ENCODE data around the gene MAP3K20. TPM values are rescaled to one million over a fixed set of nuclear protein-coding genes. Genes with fewer than 3 reads are reported as not detected.
A peak's percentile ranks its signal among the peaks of the same experiment; 100 is the strongest.

Gene MAP3K20
- total RNA-seq, 2 donors from 2014 or later = 45.9 to 79.6 TPM

DNA sequence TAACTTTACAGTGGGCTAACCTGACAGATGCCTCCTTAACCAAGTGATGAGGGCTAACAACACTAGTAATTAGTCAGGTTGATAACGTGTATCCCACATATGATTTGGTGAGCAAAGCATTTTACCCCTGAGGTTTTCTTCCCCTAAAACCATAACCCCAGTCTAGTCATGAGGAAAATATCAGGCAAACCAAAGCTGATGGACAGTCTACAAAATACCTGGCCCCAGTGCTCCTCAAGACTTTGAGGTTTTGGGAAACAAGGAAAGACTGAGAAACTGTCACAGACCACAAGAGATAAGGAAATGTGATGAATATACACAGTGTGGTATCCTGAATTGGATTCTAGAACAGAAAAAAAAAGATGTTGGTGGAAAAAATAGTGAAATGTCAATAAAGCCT, 28.5 kb downstream of the MAP3K20 start:
- ATAC-seq (ENCODE audit: insufficient number of reproducible peaks, low FRiP score, low read depth) (no peak), DNase-seq (ENCODE audit: low spot score) (no peak)
- H3K9me3 ChIP-seq = no peaks in the 10 kb centered on the region
- H3K36me3 ChIP-seq = no peaks in the 10 kb centered on the region
- peaks cover 0 to 17% of the 10 kb centered on the region in 2 donors for H3K4me1 ChIP-seq (ENCODE audit: control insufficient read depth in 1 of 2, low read depth in 2 of 2)
- no peak overlapping the region for H3K27ac ChIP-seq
- no peak overlapping the region for H3K4me3 ChIP-seq
- no peaks in the 10 kb centered on the region for H3K27me3 ChIP-seq (replicated peaks; ENCODE audit: insufficient read depth)
- TF ChIP-seq, protein P1, sequence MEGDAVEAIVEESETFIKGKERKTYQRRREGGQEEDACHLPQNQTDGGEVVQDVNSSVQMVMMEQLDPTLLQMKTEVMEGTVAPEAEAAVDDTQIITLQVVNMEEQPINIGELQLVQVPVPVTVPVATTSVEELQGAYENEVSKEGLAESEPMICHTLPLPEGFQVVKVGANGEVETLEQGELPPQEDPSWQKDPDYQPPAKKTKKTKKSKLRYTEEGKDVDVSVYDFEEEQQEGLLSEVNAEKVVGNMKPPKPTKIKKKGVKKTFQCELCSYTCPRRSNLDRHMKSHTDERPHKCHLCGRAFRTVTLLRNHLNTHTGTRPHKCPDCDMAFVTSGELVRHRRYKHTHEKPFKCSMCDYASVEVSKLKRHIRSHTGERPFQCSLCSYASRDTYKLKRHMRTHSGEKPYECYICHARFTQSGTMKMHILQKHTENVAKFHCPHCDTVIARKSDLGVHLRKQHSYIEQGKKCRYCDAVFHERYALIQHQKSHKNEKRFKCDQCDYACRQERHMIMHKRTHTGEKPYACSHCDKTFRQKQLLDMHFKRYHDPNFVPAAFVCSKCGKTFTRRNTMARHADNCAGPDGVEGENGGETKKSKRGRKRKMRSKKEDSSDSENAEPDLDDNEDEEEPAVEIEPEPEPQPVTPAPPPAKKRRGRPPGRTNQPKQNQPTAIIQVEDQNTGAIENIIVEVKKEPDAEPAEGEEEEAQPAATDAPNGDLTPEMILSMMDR (IDR thresholded peaks at IDR 0.05) = no peak

GRCh38 chr2:173106959-173107628, 31.4 kb downstream of the MAP3K20 start:
- Histone ChIP-seq H3K9me3 (no peaks in the 10 kb centered on the region), H3K27me3 (replicated peaks; ENCODE audit: insufficient read depth) (no peaks in the 10 kb centered on the region), H3K27ac (no peak overlapping the region), H3K36me3 (no peaks in the 10 kb centered on the region), H3K4me3 (no peak overlapping the region), H3K4me1 (ENCODE audit: control insufficient read depth in 1 of 2, low read depth in 2 of 2) (peaks cover 0 to 19% of the 10 kb centered on the region in 2 donors)
- DNase-seq (ENCODE audit: low spot score) (no peak), ATAC-seq (ENCODE audit: insufficient number of reproducible peaks, low FRiP score, low read depth) (no peak)
- TF ChIP-seq, protein P1 (IDR thresholded peaks at IDR 0.05) = no peak

- no peaks in the 10 kb centered on the region for H3K36me3 ChIP-seq
- no peak overlapping the region for H3K4me3 ChIP-seq
- no peaks in the 10 kb centered on the region for H3K9me3 ChIP-seq
- DNase-seq (ENCODE audit: low spot score) = no peak
- TF ChIP-seq, protein P1 (IDR thresholded peaks at IDR 0.05) = no peak
- H3K4me1 ChIP-seq (ENCODE audit: control insufficient read depth in 1 of 2, low read depth in 2 of 2) = peaks cover 0 to 13% of the 10 kb centered on the region in 2 donors
- no peak overlapping the region for H3K27ac ChIP-seq
- no peaks in the 10 kb centered on the region for H3K27me3 ChIP-seq (replicated peaks; ENCODE audit: insufficient read depth)
- no peak for ATAC-seq (ENCODE audit: insufficient number of reproducible peaks, low FRiP score, low read depth)
Measured at GRCh38 chr2:173107629-173108022, 32.0 kb downstream of the MAP3K20 start.

DNA sequence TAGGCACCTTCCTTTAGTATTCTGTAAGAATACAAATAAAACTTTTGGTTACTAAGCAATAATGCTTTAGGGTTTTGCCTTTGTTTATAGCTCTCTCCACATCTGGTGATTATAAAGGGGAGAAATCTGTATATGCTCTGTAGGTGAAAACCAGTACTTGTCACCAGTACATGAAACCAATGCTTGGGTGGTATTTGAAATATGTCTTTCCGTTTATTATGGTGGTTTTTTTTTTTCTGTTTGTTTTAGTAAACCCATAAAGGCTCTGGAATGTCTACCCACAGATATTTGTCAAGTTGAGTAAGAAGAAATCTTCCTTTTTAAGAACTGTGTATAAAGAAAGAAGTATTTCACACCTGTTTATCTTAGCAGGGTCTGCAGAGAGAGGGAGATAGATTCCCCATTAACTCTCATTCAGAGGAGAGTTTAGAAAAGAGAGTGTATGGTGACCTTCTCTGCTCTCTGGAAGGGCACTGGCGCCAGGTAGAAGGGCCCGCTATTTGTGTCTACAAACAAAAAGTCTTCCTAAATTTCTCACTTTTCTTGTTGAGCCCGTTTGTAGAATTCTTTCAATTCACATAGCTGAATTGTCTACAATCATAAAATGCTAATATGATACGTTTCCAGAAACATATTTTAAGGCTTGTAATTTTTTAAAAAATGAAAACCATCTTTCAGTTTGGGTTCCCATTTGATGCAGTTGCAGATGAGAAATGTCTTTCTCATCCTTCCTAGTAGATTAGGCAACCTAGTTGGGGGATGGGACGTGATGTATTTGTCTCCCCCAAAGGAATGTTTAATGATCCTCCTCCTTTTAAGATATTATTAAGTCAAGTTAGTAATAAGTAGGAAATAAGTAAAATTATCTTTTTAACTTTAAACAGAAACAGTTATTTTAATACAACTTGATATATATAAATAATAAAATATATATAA, 33.9 kb downstream of the MAP3K20 start:
- no peak for ATAC-seq (ENCODE audit: insufficient number of reproducible peaks, low FRiP score, low read depth)
- TF ChIP-seq, protein P1 (IDR thresholded peaks at IDR 0.05) = no peak
- DNase-seq (ENCODE audit: low spot score) = no peak
- no peaks in the 10 kb centered on the region for H3K9me3 ChIP-seq
- no peaks in the 10 kb centered on the region for H3K27me3 ChIP-seq (replicated peaks; ENCODE audit: insufficient read depth)
- peaks cover 0 to 13% of the 10 kb centered on the region in 2 donors for H3K4me1 ChIP-seq (ENCODE audit: control insufficient read depth in 1 of 2, low read depth in 2 of 2)
- H3K36me3 ChIP-seq = no peaks in the 10 kb centered on the region
- no peak overlapping the region for H3K4me3 ChIP-seq
- H3K27ac ChIP-seq = peak overlapping the region; percentile 26 to 40

GRCh38 chr2:173117678-173118077, 42.0 kb downstream of the MAP3K20 start:
- no peak for DNase-seq (ENCODE audit: low spot score)
- TF ChIP-seq, protein P1 (IDR thresholded peaks at IDR 0.05) = no peak
- H3K4me1 ChIP-seq (ENCODE audit: control insufficient read depth in 1 of 2, low read depth in 2 of 2) = peaks cover 7 to 23% of the 10 kb centered on the region in 2 donors
- ATAC-seq (ENCODE audit: insufficient number of reproducible peaks, low FRiP score, low read depth) = no peak
- no peaks in the 10 kb centered on the region for H3K27me3 ChIP-seq (replicated peaks; ENCODE audit: insufficient read depth)
- H3K36me3 ChIP-seq = no peaks in the 10 kb centered on the region
- no peaks in the 10 kb centered on the region for H3K9me3 ChIP-seq
- no peak overlapping the region for H3K4me3 ChIP-seq
- H3K27ac ChIP-seq = no peak overlapping the region

Data from thoracic aorta (tissue), 2 donors.